Ascending aorta (tissue), 2 donors: ENCODE results near the gene JAZF1. TPM values are rescaled to one million over a fixed set of nuclear protein-coding genes. Genes with fewer than 3 reads are reported as not detected.

Source experiments
- DNase-seq, 2 donors: peaks; one replicate each; pipeline ENCODE4 v3.0.0-alpha.2; 2019; ENCODE audit warnings: low spot score in 2 of 2
- H3K27ac ChIP-seq, 2 donors: fragments of 200-600 bp; sonication (generic); one replicate each; pipeline ENCODE4 v1.5.1; 2016 to 2017; ENCODE audit warnings: mild to moderate bottlenecking in 1 of 2
- H3K27me3 ChIP-seq: fragments of 200-600 bp; sonication (generic); one replicate; pipeline ENCODE4 v1.5.1; 2017
- H3K36me3 ChIP-seq, 2 donors: fragments of 200-600 bp; sonication (generic); one replicate each; pipeline ENCODE4 v1.5.1; 2016
- H3K4me1 ChIP-seq, 2 donors: fragments of 200-600 bp; sonication (generic); one replicate each; pipeline ENCODE4 v1.5.1; 2016 to 2017; ENCODE audit warnings: mild to moderate bottlenecking in 1 of 2
- H3K4me3 ChIP-seq, 2 donors: fragments of 200-600 bp; sonication (generic); one replicate each; pipeline ENCODE4 v1.5.1; 2016 to 2017; ENCODE audit warnings: mild to moderate bottlenecking in 1 of 2
- H3K9me3 ChIP-seq, 2 donors: fragments of 200-600 bp; sonication (generic); one replicate each; pipeline ENCODE4 v1.5.1; 2016
- CTCF ChIP-seq, 3 experiments: fragments of 200-600 bp in 2 of 3; fragments of 450-650 bp in 1 of 3; sonication (generic) in 2 of 3; IDR thresholded peaks; one replicate each; pipeline ENCODE4 v1.5.1; 2016 to 2019; ENCODE audit warnings: antibody characterized with exemption in 3 of 3, mild to moderate bottlenecking in 1 of 3, moderate library complexity in 1 of 3
- intact Hi-C: fragments of 100-400 bp; cut with DNase I; formaldehyde crosslinking; loops from one replicate; pipeline ENCODE4 v1.15.1; 2023
- total RNA-seq: library from RNA; depleted of rRNA; stranded (reverse); fragments of >200 nt; gene quantifications from one replicate; pipeline ENCODE4 v1.1.0, GENCODE V29; 2016

Gene JAZF1
- total RNA-seq, 1 donor from 2014 or later, result 37.7 TPM

DNA sequence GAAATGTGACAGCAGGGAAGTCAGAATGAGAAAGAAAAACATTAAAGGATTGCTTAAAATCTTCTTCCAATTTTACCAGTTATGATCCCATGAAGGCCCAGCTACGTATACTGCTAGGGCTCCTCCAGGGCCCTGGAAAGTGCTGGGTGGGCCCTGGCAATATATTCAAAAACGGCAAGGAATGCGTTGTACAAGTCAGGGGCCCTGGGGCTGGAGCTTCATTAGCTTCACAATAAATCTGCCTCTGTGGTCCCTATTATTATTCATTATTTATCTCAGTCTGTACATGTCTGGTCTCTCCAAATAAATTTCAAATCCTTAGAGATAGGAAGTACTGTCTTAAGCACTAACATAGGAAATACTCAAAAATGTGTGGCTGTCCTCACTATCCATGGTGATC lies 7.6 kb downstream of the JAZF1 start:
- TF ChIP-seq CTCF (IDR thresholded peaks at IDR 0.05), result no peak
- H3K4me1 ChIP-seq, result peaks cover 0 to 2% of the 10 kb centered on the region in 2 donors
- no peak for DNase-seq
- H3K4me3 ChIP-seq, result no peak overlapping the region
- no peak overlapping the region for H3K27ac ChIP-seq
- no peaks in the 10 kb centered on the region for H3K27me3 ChIP-seq
- intact Hi-C loops, result no loop called here
- no peaks in the 10 kb centered on the region for H3K9me3 ChIP-seq
- no peaks in the 10 kb centered on the region for H3K36me3 ChIP-seq

DNA sequence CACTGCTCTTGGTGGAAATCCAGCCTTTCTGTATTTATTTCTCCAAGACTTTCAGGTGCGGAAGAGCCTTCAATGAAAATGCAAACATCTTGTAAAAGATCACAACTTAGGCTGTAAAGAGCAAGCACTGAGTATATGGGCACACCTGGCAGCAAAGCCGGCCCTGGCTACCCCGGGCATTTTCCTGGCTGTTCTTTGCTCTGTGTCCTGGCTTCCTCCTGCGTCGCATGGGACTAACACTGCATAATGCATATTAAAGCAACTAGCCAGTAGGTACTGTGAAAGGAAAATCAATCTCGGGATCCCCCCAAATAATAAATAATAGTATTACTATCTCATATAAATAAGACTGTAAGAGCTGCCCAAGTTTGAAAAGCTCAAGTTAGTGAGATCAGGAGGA lies 9.9 kb downstream of the JAZF1 start:
- Histone ChIP-seq H3K36me3 (no peaks in the 10 kb centered on the region), H3K27me3 (no peaks in the 10 kb centered on the region), H3K4me3 (no peak overlapping the region), H3K27ac (no peak overlapping the region), H3K4me1 (peaks cover 0 to 3% of the 10 kb centered on the region in 2 donors), H3K9me3 (no peaks in the 10 kb centered on the region)
- no peak for DNase-seq
- TF ChIP-seq CTCF (IDR thresholded peaks at IDR 0.05), result no peak
- intact Hi-C loops, result no loop called here

DNA sequence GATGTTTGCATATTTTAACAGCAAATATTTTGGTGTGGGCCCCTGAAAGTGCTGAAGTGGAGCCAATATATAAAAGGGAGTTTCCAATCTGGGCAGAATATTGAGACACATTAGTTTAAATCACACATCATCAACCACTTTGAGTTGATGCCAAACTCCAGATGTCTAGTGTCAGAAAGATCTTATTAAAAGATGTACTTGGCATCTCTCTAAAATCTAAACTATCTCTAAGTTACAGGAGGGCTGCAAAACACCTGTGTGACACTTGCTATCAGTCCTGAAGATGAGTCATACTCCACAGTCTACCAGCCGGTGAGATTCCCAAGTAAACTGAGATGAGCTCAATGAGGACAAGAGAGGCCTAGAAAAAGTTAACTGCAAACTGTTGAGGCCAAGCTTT lies 11.4 kb downstream of the JAZF1 start:
- Histone ChIP-seq H3K9me3 (no peaks in the 10 kb centered on the region), H3K4me1 (peaks cover 0 to 4% of the 10 kb centered on the region in 2 donors), H3K27me3 (no peaks in the 10 kb centered on the region), H3K27ac (no peak overlapping the region), H3K36me3 (no peaks in the 10 kb centered on the region), H3K4me3 (no peak overlapping the region)
- no peak for TF ChIP-seq CTCF (IDR thresholded peaks at IDR 0.05)
- DNase-seq, result no peak
- intact Hi-C loops, result no loop called here

DNA sequence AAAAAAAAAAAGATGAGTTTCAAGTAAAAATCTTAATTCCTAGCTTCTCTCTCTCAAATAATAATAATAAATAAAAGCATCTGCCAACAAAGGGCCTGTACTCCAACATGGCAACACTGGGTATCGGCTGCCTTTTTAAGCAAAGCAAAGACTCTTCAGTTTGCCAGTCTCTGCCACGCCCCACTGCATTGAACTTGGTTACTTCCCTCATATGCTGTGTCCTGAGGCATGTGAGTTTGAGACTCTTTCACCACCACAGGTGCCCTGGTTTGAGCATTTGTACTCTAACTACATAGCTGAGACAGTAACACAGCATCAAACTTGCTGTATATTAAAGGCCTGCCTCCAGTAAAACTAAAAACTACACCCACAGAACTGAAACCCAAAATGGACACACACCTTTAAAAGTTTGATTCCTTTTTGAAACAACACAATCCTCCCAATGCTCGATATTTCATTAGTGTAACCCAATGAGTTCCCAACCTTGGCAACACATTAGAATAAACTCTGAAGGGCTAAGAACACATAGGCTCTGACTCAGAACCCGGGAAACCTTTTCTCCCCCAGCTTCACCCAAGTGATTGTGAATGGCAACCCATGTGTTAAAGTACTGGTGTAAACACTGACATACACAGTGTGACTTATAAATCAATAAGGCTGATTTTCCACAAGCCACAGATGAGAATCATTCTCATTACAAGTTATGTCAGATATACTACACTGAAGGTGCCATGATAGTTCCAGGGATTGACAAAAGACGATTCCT lies 12.0 kb downstream of the JAZF1 start:
- no peak for TF ChIP-seq CTCF (IDR thresholded peaks at IDR 0.05)
- intact Hi-C loops, result no loop called here
- peaks cover 0 to 4% of the 10 kb centered on the region in 2 donors for H3K4me1 ChIP-seq
- H3K36me3 ChIP-seq, result no peaks in the 10 kb centered on the region
- no peak for DNase-seq
- H3K4me3 ChIP-seq, result no peak overlapping the region
- H3K9me3 ChIP-seq, result no peaks in the 10 kb centered on the region
- H3K27me3 ChIP-seq, result no peaks in the 10 kb centered on the region
- H3K27ac ChIP-seq, result no peak overlapping the region

GRCh38 chr7:28166982-28167715 lies 13.4 kb downstream of the JAZF1 start:
- H3K4me1 ChIP-seq, result peaks cover 0 to 4% of the 10 kb centered on the region in 2 donors

More at GRCh38 chr7:28166982-28167715, 13.4 kb downstream of the JAZF1 start:
- no peaks in the 10 kb centered on the region for H3K36me3 ChIP-seq
- DNase-seq, result no peak
- no peak overlapping the region for H3K4me3 ChIP-seq
- H3K9me3 ChIP-seq, result no peaks in the 10 kb centered on the region
- no peak overlapping the region for H3K27ac ChIP-seq
- no peaks in the 10 kb centered on the region for H3K27me3 ChIP-seq
- intact Hi-C loops, result no loop called here
- TF ChIP-seq CTCF (IDR thresholded peaks at IDR 0.05), result no peak
